ENCODE data around the gene CENPB. TPM values are rescaled to one million over a fixed set of nuclear protein-coding genes. Genes with fewer than 3 reads are reported as not detected.

Gene CENPB
- total and polyA plus RNA-seq, 2 experiments from 2014 or later = 4.5 to 134 TPM

- H3K9ac ChIP-seq = 0 out of 2 replicates have a peak overlapping the region, but pooled peaks have one; percentile 89
- DNase-seq = no peak
- no peaks in the 10 kb centered on the region for H3K9me2 ChIP-seq (ENCODE audit: insufficient read depth)
- peaks cover 39% of the 10 kb centered on the region for H3F3A ChIP-seq (ENCODE audit: insufficient read depth)
- H3K4me1 ChIP-seq (ENCODE audit: insufficient read depth) = peaks cover 38% of the 10 kb centered on the region
- H3K4me3 ChIP-seq = no peak overlapping the region
- peaks cover 15% of the 10 kb centered on the region; the same call in 1 of the 2 replicates for H3K79me2 ChIP-seq (ENCODE audit: insufficient read depth)
- H3K27me3 ChIP-seq (replicated peaks; ENCODE audit: insufficient read depth) = no peaks in the 10 kb centered on the region
- WGBS, 2 experiments (ENCODE audit: low coverage in 1 of 2, low lambda C conversion rate in 2 of 2, missing lambda C conversion rate in 2 of 2) = 83 to 96% methylated on average over 11 of the region's 11 CpGs
- H3K27ac ChIP-seq = no peak overlapping the region
- in situ Hi-C loops (cut with MboI) = no loop called here
- H3K4me2 ChIP-seq (ENCODE audit: unreplicated experiment) = no peak overlapping the region
- no peak overlapping the region for H2AFZ ChIP-seq
- no peaks in the 10 kb centered on the region for H3K9me3 ChIP-seq (ENCODE audit: low read depth)
- no peaks in the 10 kb centered on the region for H4K20me1 ChIP-seq (ENCODE audit: insufficient read depth)
- H3K36me3 ChIP-seq (ENCODE audit: low read depth) = no peaks in the 10 kb centered on the region; the same call in 1 of the 2 replicates
- no peak for TF ChIP-seq EZH2phosphoT487 (IDR thresholded peaks at IDR 0.05; ENCODE audit: insufficient read depth, low read depth)
- TF ChIP-seq EZH2 (IDR thresholded peaks at IDR 0.05; ENCODE audit: insufficient read depth, poor library complexity, severe bottlenecking) = no peak
Measured at GRCh38 chr20:3804781-3805180, 18.2 kb upstream of the CENPB start.

GRCh38 chr20:3804254-3804751 is 17.8 kb upstream of the CENPB start:
- no peak overlapping the region for H3K9ac ChIP-seq
- no peaks in the 10 kb centered on the region for H3K9me2 ChIP-seq (ENCODE audit: insufficient read depth)
- H3K27ac ChIP-seq = no peak overlapping the region
- no peak overlapping the region for H2AFZ ChIP-seq
- no peaks in the 10 kb centered on the region for H4K20me1 ChIP-seq (ENCODE audit: insufficient read depth)
- no peaks in the 10 kb centered on the region for H3K27me3 ChIP-seq (replicated peaks; ENCODE audit: insufficient read depth)
- DNase-seq = no peak
- no peak for TF ChIP-seq EZH2 (IDR thresholded peaks at IDR 0.05; ENCODE audit: insufficient read depth, poor library complexity, severe bottlenecking)
- TF ChIP-seq EZH2phosphoT487 (IDR thresholded peaks at IDR 0.05; ENCODE audit: insufficient read depth, low read depth) = no peak
- H3F3A ChIP-seq (ENCODE audit: insufficient read depth) = peaks cover 36% of the 10 kb centered on the region
- peaks cover 17% of the 10 kb centered on the region for H3K79me2 ChIP-seq (ENCODE audit: insufficient read depth)
- H3K36me3 ChIP-seq (ENCODE audit: low read depth) = no peaks in the 10 kb centered on the region; the same call in 1 of the 2 replicates
- H3K4me3 ChIP-seq = no peak overlapping the region
- H3K4me2 ChIP-seq (ENCODE audit: unreplicated experiment) = no peak overlapping the region
- in situ Hi-C loops (cut with MboI) = no loop called here
- no peaks in the 10 kb centered on the region for H3K9me3 ChIP-seq (ENCODE audit: low read depth)
- H3K4me1 ChIP-seq (ENCODE audit: insufficient read depth) = peaks cover 36% of the 10 kb centered on the region
- 77 to 87% methylated on average over 9 to 11 of the region's 11 CpGs for WGBS, 2 experiments (ENCODE audit: low coverage in 1 of 2, low lambda C conversion rate in 2 of 2, missing lambda C conversion rate in 2 of 2)

GRCh38 chr20:3803854-3804253 is 17.3 kb upstream of the CENPB start:
- H3F3A ChIP-seq (ENCODE audit: insufficient read depth) = peaks cover 35% of the 10 kb centered on the region
- DNase-seq = no peak
- no peak overlapping the region for H3K9ac ChIP-seq
- H3K9me2 ChIP-seq (ENCODE audit: insufficient read depth) = no peaks in the 10 kb centered on the region
- in situ Hi-C loops (cut with MboI) = no loop called here
- H3K4me3 ChIP-seq = no peak overlapping the region
- WGBS, 2 experiments (ENCODE audit: low coverage in 1 of 2, low lambda C conversion rate in 2 of 2, missing lambda C conversion rate in 2 of 2) = 73 to 80% methylated on average over 6 of the region's 6 CpGs
- no peak overlapping the region for H2AFZ ChIP-seq
- no peaks in the 10 kb centered on the region for H4K20me1 ChIP-seq (ENCODE audit: insufficient read depth)
- H3K4me1 ChIP-seq (ENCODE audit: insufficient read depth) = peaks cover 36% of the 10 kb centered on the region
- H3K27ac ChIP-seq = no peak overlapping the region
- H3K36me3 ChIP-seq (ENCODE audit: low read depth) = no peaks in the 10 kb centered on the region; the same call in 1 of the 2 replicates
- no peaks in the 10 kb centered on the region for H3K9me3 ChIP-seq (ENCODE audit: low read depth)
- H3K27me3 ChIP-seq (replicated peaks; ENCODE audit: insufficient read depth) = no peaks in the 10 kb centered on the region
- H3K79me2 ChIP-seq (ENCODE audit: insufficient read depth) = peaks cover 20% of the 10 kb centered on the region
- no peak overlapping the region for H3K4me2 ChIP-seq (ENCODE audit: unreplicated experiment)
- no peak for TF ChIP-seq EZH2phosphoT487 (IDR thresholded peaks at IDR 0.05; ENCODE audit: insufficient read depth, low read depth)
- TF ChIP-seq EZH2 (IDR thresholded peaks at IDR 0.05; ENCODE audit: insufficient read depth, poor library complexity, severe bottlenecking) = no peak

- no peaks in the 10 kb centered on the region for H3K9me2 ChIP-seq (ENCODE audit: insufficient read depth)
- no peak overlapping the region for H2AFZ ChIP-seq
- no peak overlapping the region for H3K9ac ChIP-seq
- H3K79me2 ChIP-seq (ENCODE audit: insufficient read depth) = peaks cover 21% of the 10 kb centered on the region
- H3K9me3 ChIP-seq (ENCODE audit: low read depth) = no peaks in the 10 kb centered on the region
- TF ChIP-seq EZH2 (IDR thresholded peaks at IDR 0.05; ENCODE audit: insufficient read depth, poor library complexity, severe bottlenecking) (no peak), EZH2phosphoT487 (IDR thresholded peaks at IDR 0.05; ENCODE audit: insufficient read depth, low read depth) (no peak)
- H3K4me2 ChIP-seq (ENCODE audit: unreplicated experiment) = no peak overlapping the region
- peaks cover 33% of the 10 kb centered on the region for H3K4me1 ChIP-seq (ENCODE audit: insufficient read depth)
- no peak for DNase-seq
- peaks cover 29% of the 10 kb centered on the region for H3F3A ChIP-seq (ENCODE audit: insufficient read depth)
- in situ Hi-C loops (cut with MboI) = no loop called here
- no peaks in the 10 kb centered on the region for H4K20me1 ChIP-seq (ENCODE audit: insufficient read depth)
- 87 to 92% methylated on average over 14 of the region's 14 CpGs for WGBS, 2 experiments (ENCODE audit: low coverage in 1 of 2, low lambda C conversion rate in 2 of 2, missing lambda C conversion rate in 2 of 2)
- no peaks in the 10 kb centered on the region for H3K27me3 ChIP-seq (replicated peaks; ENCODE audit: insufficient read depth)
- H3K27ac ChIP-seq = no peak overlapping the region
- H3K4me3 ChIP-seq = no peak overlapping the region
- no peaks in the 10 kb centered on the region; the same call in 1 of the 2 replicates for H3K36me3 ChIP-seq (ENCODE audit: low read depth)
Measured at GRCh38 chr20:3803289-3803688, 16.7 kb upstream of the CENPB start.

Data from GM23248 (cell line).